GM12872 (cell line): ENCODE measurements around the gene SYT1.

ENCODE experiments used
- TF ChIP-seq, protein P1 (sequence below): IDR thresholded peaks from 3 replicates; pipeline ENCODE4 v1.5.1; 2011; ENCODE audit warnings: low read depth, mild to moderate bottlenecking, low read length, moderate library complexity; ENCODE audit not compliant: insufficient read depth

SYT1 gene

DNA sequence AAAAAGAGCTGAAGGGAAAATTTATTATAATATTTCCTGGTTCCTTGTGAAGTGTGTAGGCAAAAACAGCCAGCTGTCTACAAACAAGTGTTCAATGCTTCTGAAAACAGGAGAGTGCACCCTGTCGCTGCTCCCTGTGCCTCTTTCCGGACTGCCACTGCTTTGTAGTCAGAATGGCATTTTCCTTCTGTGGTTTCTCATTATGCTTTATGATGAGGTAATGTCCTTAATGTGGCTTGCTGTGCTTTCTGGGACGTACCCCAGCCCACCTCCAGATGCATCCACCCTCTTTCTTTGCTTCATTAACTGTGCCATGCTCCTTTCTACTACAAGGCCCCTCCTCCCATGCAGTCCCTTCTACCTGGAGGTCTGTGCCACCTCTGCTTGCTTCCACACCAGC is 148.1 kb downstream of the SYT1 start:
- TF ChIP-seq, protein P1, sequence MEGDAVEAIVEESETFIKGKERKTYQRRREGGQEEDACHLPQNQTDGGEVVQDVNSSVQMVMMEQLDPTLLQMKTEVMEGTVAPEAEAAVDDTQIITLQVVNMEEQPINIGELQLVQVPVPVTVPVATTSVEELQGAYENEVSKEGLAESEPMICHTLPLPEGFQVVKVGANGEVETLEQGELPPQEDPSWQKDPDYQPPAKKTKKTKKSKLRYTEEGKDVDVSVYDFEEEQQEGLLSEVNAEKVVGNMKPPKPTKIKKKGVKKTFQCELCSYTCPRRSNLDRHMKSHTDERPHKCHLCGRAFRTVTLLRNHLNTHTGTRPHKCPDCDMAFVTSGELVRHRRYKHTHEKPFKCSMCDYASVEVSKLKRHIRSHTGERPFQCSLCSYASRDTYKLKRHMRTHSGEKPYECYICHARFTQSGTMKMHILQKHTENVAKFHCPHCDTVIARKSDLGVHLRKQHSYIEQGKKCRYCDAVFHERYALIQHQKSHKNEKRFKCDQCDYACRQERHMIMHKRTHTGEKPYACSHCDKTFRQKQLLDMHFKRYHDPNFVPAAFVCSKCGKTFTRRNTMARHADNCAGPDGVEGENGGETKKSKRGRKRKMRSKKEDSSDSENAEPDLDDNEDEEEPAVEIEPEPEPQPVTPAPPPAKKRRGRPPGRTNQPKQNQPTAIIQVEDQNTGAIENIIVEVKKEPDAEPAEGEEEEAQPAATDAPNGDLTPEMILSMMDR = no peak

GRCh38 chr12:79016181-79016580 is 151.6 kb downstream of the SYT1 start:
- TF ChIP-seq, protein P1 = no peak

DNA sequence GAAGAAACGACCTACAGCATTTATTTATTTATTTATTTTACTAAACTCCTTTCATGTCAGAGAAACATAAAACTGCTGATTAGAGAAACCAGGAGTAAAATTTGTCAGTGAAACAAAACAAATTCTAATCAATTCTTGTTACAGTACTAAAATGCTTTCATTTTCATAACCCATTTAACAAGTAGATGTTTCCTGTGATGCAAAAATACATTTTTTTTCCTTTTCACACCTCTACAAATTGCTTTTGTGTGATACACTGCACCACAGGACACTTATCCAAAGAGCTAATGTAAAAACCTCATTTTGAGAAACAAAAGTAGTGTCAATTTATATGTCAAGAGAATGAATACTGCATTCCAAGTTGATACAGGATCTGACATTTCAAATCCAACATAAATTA is 155.1 kb downstream of the SYT1 start:
- TF ChIP-seq, protein P1 = no peak

GRCh38 chr12:79020106-79020505 is 155.5 kb downstream of the SYT1 start:
- TF ChIP-seq, protein P1 = no peak

GRCh38 chr12:79021021-79021420 is 156.4 kb downstream of the SYT1 start:
- TF ChIP-seq, protein P1 = no peak

- TF ChIP-seq, protein P1 = no peak
Observed at GRCh38 chr12:79023261-79023660, 158.7 kb downstream of the SYT1 start.

DNA sequence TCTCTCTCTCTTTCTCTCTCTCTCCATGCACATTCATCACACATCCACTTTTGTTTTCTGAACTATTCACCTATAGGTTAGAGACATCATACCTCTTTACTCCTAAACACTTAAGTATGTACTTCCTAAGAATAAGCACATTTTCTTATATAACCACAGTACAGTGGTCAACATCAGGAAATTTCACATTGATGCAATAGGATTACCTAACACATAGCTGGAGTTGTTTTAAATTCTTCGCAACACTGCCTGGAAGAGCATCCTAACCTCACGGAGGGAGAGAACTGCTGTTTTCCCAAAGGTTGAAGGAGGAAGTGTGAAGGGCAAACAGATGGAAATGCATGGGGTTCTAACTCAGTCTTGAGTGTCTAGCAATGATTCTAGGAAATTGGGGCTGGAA is 159.2 kb downstream of the SYT1 start:
- TF ChIP-seq, protein P1 = no peak

- TF ChIP-seq, protein P1 = no peak
Observed at GRCh38 chr12:79033788-79034187, 169.2 kb downstream of the SYT1 start.
